OCI-LY1 (cell line): ENCODE results near the gene DCC.

Experiments
- CTCF ChIP-seq: fragments of 200-600 bp; sonication (generic), shearing (Covaris generic); IDR thresholded peaks from 2 replicates; pipeline ENCODE4 v1.5.1; 2017; ENCODE audit warnings: mild to moderate bottlenecking, antibody characterized with exemption, low read length, moderate library complexity, mixed read lengths
- EZH2 ChIP-seq: fragments of 200-600 bp; sonication (generic), shearing (Covaris generic); IDR thresholded peaks from 2 replicates; pipeline ENCODE4 v1.8.0; 2017; ENCODE audit warnings: borderline replicate concordance, mixed run types, mild to moderate bottlenecking, antibody characterized with exemption, low read length, moderate library complexity, mixed read lengths

GRCh38 chr18:52700116-52700515 is 360.1 kb downstream of the DCC start:
- TF ChIP-seq CTCF (no peak), EZH2 (no peak)
